GM18873 (cell line): ENCODE measurements around the gene NRXN3.
"Not testable (repeated sequence)": the region's sequence is repeated elsewhere in the genome, so short reads cannot be mapped to it uniquely, and the experiment has no call there.

Experiments used
- ATAC-seq: cut with Tn5 transposase; IDR thresholded peaks from one replicate; pipeline ENCODE4 v1.9.1; 2021; ENCODE audit warnings: mild to moderate bottlenecking, moderate library complexity, moderate number of reproducible peaks; ENCODE audit not compliant: unreplicated experiment, low FRiP score

The NRXN3 gene

DNA sequence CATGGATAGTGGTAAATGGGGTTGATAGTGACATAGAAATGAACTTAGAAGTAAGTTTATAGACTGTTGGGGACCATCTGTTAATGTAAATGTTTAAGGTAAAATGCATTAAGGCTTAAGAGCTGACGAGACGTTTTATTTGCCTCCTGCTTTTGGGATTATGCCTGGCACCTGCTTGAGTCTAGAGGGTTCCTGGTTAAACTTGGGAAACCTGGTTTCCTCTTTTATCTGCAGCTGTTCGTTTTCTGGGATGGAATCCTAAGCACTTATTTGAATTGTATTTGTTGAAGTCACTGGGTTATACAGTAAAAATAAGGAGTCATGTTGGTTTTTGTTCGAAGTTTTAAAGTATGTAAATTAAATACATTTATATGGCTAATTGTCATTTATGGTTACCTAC, 914.7 kb downstream of the NRXN3 start:
- no peak for ATAC-seq

DNA sequence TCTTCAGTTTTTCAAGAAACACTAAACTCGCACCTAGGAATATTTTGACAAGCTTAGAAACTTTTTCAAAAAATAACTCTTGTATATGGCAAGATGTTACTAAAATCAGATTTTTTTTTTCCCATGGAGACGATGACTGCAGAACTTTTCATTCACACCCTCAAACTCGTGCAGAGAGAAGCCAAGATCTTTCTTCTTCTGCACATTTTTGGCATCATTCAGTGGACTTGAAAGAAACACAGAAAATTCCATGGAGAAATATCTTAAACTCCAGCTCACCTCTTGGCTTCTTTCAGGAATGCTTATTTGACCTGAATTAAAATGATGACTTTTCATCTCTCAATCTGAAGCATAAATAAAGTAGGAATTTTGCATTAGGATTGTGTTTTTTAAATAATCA, 919.4 kb downstream of the NRXN3 start:
- no peak for ATAC-seq

GRCh38 chr14:79090641-79091180, 920.5 kb downstream of the NRXN3 start:
- no peak for ATAC-seq

DNA sequence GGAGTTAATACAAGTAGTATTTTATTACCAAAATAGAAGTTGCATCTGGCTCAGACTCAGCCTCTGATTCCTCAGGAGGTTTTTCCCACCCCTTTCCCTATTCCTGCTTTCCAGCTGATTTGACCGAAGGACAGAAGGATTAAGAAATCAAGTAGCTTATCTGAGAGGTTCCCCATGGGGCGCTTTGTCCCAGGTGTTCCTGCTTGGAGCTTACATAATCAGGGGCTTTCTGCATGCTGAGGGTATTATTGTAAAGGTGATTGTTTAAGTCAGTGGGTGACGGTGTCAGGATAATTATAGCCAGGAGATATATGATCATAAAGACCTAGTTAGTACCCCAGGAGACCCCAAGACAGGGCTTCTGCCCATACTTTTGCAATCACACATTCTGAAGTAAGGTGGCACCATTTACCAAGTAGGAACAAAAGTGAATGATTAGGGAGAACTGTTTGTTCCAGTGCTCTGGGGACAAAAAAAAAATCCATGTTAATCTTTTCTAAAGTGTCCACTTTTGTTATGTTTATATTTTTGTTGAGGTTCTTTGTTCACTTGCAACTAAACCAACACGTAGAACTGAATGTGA, 921.3 kb downstream of the NRXN3 start:
- no peak for ATAC-seq

GRCh38 chr14:79093531-79093930, 923.4 kb downstream of the NRXN3 start:
- ATAC-seq, result no peak

- ATAC-seq, result no peak
Measured at GRCh38 chr14:79094951-79095350, 924.8 kb downstream of the NRXN3 start.

GRCh38 chr14:79096811-79097210, 926.6 kb downstream of the NRXN3 start:
- no peak for ATAC-seq

- ATAC-seq, result no peak
Measured at GRCh38 chr14:79098324-79098723, 928.2 kb downstream of the NRXN3 start.

GRCh38 chr14:79100578-79100977, 930.4 kb downstream of the NRXN3 start:
- ATAC-seq, result no peak

DNA sequence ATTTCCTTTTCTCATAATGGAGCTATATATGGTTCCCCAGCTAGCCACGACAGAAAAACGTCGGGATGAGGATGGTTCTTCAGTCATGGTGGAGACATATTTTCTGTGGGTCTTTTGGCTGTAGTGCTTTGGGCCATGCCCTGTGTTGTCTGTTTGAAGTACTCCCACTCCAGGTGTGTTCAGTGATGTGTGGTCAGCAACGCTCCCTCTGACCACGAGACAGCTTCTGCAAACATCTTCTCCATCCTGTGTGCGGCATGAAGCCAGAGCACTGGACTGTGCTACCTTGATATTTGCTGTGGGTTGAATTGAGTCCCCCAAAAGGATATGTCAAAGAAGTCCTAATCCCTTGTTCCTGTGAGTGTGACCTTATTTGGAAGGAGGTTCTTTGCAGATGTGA, 931.2 kb downstream of the NRXN3 start:
- no peak for ATAC-seq

GRCh38 chr14:79103764-79104163, 933.6 kb downstream of the NRXN3 start:
- ATAC-seq, result no peak

DNA sequence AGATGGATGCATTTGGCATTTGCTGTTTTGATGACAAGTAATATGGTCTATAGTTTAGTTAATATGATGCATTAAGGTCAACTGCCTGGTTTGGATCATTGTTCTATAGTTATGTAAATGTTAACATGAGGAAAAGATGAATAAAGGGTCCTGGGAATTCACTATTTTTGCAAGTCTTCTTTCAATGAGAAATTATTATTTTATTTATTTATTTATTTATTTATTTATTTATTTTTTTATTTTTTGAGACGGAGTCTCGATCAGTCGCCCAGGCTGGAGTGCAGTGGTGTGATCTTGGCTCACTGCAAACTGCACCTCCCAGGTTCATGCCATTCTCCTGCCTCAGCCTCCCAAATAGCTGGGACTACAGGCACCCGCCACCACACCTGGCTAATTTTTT, 940.4 kb downstream of the NRXN3 start:
- ATAC-seq, result not testable (repeated sequence)

DNA sequence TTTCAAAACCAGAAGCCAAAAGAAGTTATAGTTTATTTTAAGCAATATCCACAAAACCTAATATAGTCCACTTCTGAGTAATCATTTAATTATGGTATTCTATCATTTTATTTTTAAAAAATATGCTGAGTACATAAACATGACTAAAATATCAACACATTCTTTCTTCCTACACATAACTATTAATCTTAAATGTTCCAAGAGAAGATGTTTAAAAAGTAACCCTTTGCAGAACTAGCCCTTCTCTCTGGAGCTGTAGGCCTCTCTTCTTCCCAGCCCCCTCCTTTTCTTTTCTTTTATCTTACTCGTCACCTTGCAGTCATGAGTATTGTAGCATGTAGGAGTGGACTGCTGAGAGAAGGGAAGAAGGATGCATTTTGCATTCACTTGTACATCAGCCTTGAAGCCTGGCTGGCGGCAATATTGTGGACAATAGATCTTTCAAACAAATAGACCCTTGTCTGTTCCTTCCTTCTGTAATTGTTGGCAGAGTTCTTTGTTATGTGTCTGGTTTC, 941.9 kb downstream of the NRXN3 start:
- no peak for ATAC-seq

DNA sequence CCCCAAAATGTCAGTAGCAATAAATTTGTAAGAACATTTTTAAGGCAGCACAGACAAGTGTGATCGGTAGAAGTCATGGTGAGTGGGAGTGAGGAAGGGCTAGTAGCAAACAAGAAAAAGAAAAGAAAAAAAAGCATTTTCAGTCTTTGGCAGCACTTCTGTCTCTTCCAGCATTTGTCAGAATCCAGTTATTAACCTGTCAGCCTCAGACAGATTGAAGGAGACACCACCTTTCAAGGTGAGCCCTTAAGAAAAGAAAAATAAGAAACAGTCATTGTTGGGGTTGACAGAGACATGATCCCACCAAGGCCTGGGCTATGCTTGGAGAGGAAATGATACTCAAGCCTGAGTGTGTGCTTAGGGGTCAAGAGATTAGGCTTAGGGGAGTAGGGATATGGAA, 947.4 kb downstream of the NRXN3 start:
- ATAC-seq, result no peak

- ATAC-seq, result no peak
Measured at GRCh38 chr14:79118291-79118690, 948.1 kb downstream of the NRXN3 start.

- ATAC-seq, result no peak
Measured at GRCh38 chr14:79134361-79134760, 964.2 kb downstream of the NRXN3 start.

DNA sequence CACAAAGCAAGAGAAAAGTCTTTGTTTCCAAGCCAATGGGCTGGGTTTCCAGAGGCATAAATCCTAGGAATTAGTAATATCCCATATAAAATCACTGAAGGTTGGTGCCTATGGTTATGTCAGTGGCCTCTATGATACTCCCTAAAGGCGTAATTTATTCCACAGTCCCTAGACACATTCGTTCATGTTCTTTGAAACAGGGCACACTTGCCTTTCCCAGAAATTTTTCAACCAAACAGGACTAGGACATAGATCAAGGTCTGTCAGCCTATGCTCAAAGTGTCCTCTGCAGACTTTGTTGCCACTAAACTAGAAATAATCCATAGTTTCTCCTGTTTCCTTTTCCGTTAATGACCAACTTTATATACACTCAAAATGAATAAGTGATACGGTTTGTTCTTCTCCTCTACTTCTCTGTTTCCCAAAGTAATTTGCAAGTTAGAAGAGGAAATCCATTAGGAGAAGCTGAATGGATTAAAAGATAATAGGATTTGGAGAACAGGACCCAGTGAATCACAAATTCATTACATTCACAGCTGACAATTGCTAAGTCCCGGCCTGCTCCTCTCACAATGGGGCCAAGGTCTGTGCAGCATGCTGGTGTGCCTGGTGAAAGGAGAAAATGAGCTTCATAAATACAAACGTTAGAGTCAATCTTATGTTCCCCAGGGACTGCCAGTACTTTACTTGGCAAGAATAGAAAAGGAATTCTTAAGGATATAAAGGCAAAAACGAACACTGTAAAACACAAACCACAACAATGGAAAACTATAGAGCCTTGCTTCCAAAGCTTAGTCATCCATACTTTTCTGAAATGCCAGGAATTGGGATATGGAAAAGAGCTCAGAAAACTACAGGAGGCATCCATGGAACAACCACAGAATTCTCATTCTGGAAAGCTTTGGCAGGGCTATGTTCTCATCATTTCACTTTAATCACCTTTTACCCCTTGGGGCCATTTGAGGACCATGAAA, 966.2 kb downstream of the NRXN3 start:
- no peak for ATAC-seq

DNA sequence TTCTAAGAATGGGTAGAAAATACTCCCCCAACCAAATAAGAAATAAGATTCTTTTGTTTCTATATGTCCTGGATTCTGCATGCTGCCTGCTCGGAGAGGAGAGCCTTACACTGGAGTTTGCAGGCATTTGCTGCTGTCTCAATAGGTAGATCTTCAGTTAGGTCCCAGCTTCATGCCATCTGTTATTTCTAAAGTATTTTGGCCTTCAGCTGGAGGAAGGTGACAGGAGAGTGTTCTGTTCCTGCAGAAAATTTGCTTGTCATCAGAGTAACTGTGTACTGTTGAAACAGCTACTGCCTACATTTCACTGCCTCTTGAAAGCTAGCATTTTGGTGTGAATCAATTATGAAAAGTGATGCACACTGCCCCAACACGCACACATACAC, 966.9 kb downstream of the NRXN3 start:
- ATAC-seq, result no peak

DNA sequence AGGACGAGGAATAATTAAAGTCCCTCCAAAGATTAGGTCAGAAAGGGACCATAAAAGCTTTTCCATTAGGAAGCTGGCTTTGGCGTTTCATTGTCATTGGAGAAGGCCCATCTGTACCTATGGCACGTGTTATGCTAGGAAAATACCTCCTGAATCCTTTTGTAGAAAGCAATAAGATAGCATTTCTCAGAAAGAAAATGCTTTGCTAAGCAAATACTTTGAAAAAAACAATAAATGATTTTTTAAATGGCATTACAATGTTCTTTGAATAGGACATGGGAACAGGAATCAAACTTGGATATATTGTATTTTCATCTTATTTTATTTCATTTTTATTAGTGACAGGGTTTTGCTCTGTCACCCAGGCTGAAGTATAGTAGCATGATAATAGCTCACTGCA, 967.7 kb downstream of the NRXN3 start:
- ATAC-seq, result no peak

DNA sequence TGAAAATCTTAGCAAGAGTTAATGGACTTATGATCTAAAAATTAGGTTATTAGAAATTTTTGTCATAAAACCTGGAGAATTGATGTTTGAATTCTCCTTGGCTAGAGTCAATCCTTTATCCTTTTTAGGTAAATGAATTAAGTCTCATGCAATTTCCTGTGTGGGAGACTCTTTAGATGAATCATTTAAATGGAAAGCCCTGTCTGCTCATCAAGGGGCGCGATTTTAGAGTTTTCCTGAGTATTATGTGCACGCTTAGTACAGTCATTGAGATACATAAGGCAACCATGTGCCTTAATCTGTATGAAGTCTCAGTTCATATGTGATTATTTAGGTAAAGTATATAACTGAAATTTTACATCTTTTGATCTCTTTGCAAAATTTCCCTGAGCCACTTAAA, 974.7 kb downstream of the NRXN3 start:
- no peak for ATAC-seq

- ATAC-seq, result no peak
Measured at GRCh38 chr14:79150226-79150625, 980.1 kb downstream of the NRXN3 start.
